Body of pancreas (tissue), 4 donors: ENCODE results near the gene RUNX2.

Experiments
- CTCF ChIP-seq, 7 experiments: fragments of 450-650 bp in 4 of 7; fragments of 200-600 bp in 3 of 7; sonication (generic) in 3 of 7; IDR thresholded peaks; one replicate each; pipeline ENCODE4 v1.5.1; 2016 to 2019; ENCODE audit warnings: antibody characterized with exemption in 7 of 7
- POLR2A ChIP-seq, 3 donors: fragments of 450-650 bp; IDR thresholded peaks; one replicate each; pipeline ENCODE4 v1.6.1; 2016; ENCODE audit warnings: antibody characterized with exemption in 3 of 3, mild to moderate bottlenecking in 2 of 3

- no peak for TF ChIP-seq POLR2A (IDR thresholded peaks at IDR 0.05)
- TF ChIP-seq CTCF (IDR thresholded peaks at IDR 0.05): no peak
Measured at GRCh38 chr6:45647341-45648261, 319.5 kb downstream of the RUNX2 start.
